ENCODE data around the gene EPN3. TPM values are rescaled to one million over a fixed set of nuclear protein-coding genes. Genes with fewer than 3 reads are reported as not detected.

Gene EPN3
- polyA plus RNA-seq, 1 donor (not counting 4 experiments of a cell fraction or from before 2014, with no cell fraction given) = 66.7 TPM

DNA sequence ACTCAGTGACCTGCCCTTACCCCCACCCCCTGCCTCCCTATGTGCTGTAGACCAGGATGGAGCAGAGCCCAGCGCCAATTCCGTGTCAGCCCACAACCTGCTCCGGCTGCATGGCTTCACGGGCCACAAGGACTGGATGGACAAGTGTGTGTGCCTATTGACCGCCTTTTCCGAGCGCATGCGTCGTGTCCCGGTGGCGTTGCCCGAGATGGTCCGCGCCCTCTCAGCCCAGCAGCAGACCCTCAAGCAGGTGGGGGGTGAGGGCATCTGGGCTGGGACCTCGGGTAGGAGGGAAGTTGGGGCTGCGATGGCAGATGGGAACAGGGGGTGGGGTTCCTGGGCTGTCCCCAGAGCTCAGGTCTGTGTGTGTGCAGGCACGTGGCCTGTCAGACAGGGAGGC lies 21.7 kb downstream of the EPN3 start:
- no peaks in the 10 kb centered on the region for H3K79me2 ChIP-seq (ENCODE audit: control insufficient read depth, insufficient read depth, low read length)
- H3K9me1 ChIP-seq (ENCODE audit: control insufficient read depth, extremely low read depth, insufficient read depth, low read length) = no peaks in the 10 kb centered on the region
- FAIRE-seq (no peak), DNase-seq (ENCODE audit: low read depth, low spot score) (no peak)
- H3K27me3 ChIP-seq (ENCODE audit: control insufficient read depth, extremely low read depth, insufficient read depth, low read length) = peaks cover 11% of the 10 kb centered on the region
- H3K27ac ChIP-seq (ENCODE audit: control insufficient read depth, insufficient read depth, low read length) = no peak overlapping the region
- H3K36me3 ChIP-seq (ENCODE audit: control insufficient read depth in 2 of 2, extremely low read depth in 1 of 2, insufficient read depth in 2 of 2, low read length in 2 of 2) = peaks cover 5 to 23% of the 10 kb centered on the region in 2 experiments
- no peak overlapping the region for H3K4me3 ChIP-seq (ENCODE audit: control insufficient read depth in 2 of 3, extremely low read depth in 1 of 3, insufficient read depth in 2 of 3, low read depth in 1 of 3, low read length in 3 of 3)
- no peaks in the 10 kb centered on the region for H3K4me1 ChIP-seq (ENCODE audit: control insufficient read depth, extremely low read depth, insufficient read depth, low read length)
- H3K9ac ChIP-seq (ENCODE audit: control insufficient read depth, extremely low read depth, insufficient read depth, low read length) = no peak overlapping the region
- H3K9me3 ChIP-seq (ENCODE audit: control insufficient read depth, low read depth, low read length) = no peaks in the 10 kb centered on the region
- TF ChIP-seq, protein P1, sequence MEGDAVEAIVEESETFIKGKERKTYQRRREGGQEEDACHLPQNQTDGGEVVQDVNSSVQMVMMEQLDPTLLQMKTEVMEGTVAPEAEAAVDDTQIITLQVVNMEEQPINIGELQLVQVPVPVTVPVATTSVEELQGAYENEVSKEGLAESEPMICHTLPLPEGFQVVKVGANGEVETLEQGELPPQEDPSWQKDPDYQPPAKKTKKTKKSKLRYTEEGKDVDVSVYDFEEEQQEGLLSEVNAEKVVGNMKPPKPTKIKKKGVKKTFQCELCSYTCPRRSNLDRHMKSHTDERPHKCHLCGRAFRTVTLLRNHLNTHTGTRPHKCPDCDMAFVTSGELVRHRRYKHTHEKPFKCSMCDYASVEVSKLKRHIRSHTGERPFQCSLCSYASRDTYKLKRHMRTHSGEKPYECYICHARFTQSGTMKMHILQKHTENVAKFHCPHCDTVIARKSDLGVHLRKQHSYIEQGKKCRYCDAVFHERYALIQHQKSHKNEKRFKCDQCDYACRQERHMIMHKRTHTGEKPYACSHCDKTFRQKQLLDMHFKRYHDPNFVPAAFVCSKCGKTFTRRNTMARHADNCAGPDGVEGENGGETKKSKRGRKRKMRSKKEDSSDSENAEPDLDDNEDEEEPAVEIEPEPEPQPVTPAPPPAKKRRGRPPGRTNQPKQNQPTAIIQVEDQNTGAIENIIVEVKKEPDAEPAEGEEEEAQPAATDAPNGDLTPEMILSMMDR (optimal IDR thresholded peaks at IDR 0.05 in 1 of 3, IDR thresholded peaks at IDR 0.05 in 1 of 3, conservative IDR thresholded peaks at IDR 0.05 in 1 of 3; ENCODE audit: extremely low read depth in 1 of 3, insufficient read depth in 2 of 3, low read length in 3 of 3) = no peak
- no peak for TF ChIP-seq EZH2 (IDR thresholded peaks at IDR 0.05; ENCODE audit: low read length)
- H2AFZ ChIP-seq (ENCODE audit: control insufficient read depth, low read length) = no peak overlapping the region
- H3K4me2 ChIP-seq (ENCODE audit: control insufficient read depth, extremely low read depth, insufficient read depth, low read depth, low read length) = no peak overlapping the region
- dilution Hi-C loops (cut with MboI; ENCODE audit: extremely low pct_ligation_motif_present, low sequenced_read_pairs) = no loop called here
- peaks cover 2% of the 10 kb centered on the region for H4K20me1 ChIP-seq (ENCODE audit: control insufficient read depth, extremely low read depth, insufficient read depth, low read length)

DNA sequence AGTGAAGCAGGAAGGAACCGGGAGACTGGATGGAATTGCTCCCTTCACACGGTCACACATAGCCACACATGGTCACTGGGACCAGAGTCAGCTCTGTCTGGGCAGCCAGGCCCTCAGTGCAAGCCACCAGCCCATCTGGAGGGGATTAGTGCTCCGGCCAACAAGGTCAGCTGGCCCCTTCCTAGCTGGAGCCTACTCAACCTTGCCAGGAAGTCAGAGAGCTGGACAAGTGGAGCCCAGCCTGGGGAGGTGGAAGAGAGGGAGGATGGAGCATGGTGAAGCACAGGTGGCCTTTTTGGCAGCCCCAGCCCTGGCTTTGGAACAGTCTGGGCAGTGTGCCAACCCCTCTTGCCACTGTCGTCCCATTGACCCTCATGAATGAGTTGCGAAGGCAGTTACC lies 24.3 kb downstream of the EPN3 start:
- Histone ChIP-seq H3K27me3 (ENCODE audit: control insufficient read depth, extremely low read depth, insufficient read depth, low read length) (peaks cover 32% of the 10 kb centered on the region), H3K9me1 (ENCODE audit: control insufficient read depth, extremely low read depth, insufficient read depth, low read length) (no peaks in the 10 kb centered on the region), H4K20me1 (ENCODE audit: control insufficient read depth, extremely low read depth, insufficient read depth, low read length) (peaks cover 2% of the 10 kb centered on the region), H3K9ac (ENCODE audit: control insufficient read depth, extremely low read depth, insufficient read depth, low read length) (no peak overlapping the region), H3K4me2 (ENCODE audit: control insufficient read depth, extremely low read depth, insufficient read depth, low read depth, low read length) (no peak overlapping the region), H2AFZ (ENCODE audit: control insufficient read depth, low read length) (no peak overlapping the region), H3K4me3 (ENCODE audit: control insufficient read depth in 2 of 3, extremely low read depth in 1 of 3, insufficient read depth in 2 of 3, low read depth in 1 of 3, low read length in 3 of 3) (no peak overlapping the region), H3K4me1 (ENCODE audit: control insufficient read depth, extremely low read depth, insufficient read depth, low read length) (peaks cover 10% of the 10 kb centered on the region), H3K27ac (ENCODE audit: control insufficient read depth, insufficient read depth, low read length) (no peak overlapping the region), H3K9me3 (ENCODE audit: control insufficient read depth, low read depth, low read length) (no peaks in the 10 kb centered on the region), H3K79me2 (ENCODE audit: control insufficient read depth, insufficient read depth, low read length) (no peaks in the 10 kb centered on the region), H3K36me3 (ENCODE audit: control insufficient read depth in 2 of 2, extremely low read depth in 1 of 2, insufficient read depth in 2 of 2, low read length in 2 of 2) (peaks cover 0 to 9% of the 10 kb centered on the region in 2 experiments)
- DNase-seq (ENCODE audit: low read depth, low spot score) (no peak), FAIRE-seq (no peak)
- TF ChIP-seq, protein P1 (optimal IDR thresholded peaks at IDR 0.05 in 1 of 3, IDR thresholded peaks at IDR 0.05 in 1 of 3, conservative IDR thresholded peaks at IDR 0.05 in 1 of 3; ENCODE audit: extremely low read depth in 1 of 3, insufficient read depth in 2 of 3, low read length in 3 of 3) = no peak
- no peak for TF ChIP-seq EZH2 (IDR thresholded peaks at IDR 0.05; ENCODE audit: low read length)
- dilution Hi-C loops (cut with MboI; ENCODE audit: extremely low pct_ligation_motif_present, low sequenced_read_pairs) = no loop called here

Data from keratinocyte (primary cell).